ENCODE data around the gene TXNL4A.
A peak's percentile ranks its signal among the peaks of the same experiment; 100 is the strongest.
"Not testable (repeated sequence)": the region's sequence is repeated elsewhere in the genome, so short reads cannot be mapped to it uniquely, and the experiment has no call there.

The TXNL4A gene

DNA sequence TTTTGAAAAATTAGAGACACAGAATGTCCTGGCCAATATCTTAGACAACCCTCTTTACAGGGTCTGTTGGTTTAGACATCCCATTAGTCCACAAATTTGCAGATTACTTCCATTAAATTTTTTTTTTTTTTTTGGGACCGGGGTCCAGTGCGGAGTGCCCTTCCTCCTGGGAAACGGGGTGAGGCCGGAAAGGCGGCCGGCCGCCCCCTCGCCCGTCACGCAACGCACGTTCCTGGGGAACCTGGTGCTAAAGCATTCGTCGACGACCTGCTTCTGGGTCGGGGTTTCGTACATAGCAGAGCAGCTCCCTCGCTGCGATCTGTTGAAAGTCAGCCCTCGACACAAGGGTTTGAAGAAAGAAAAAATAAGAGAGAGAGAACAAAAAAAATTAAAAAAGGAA, 24.4 kb upstream of the TXNL4A start:
- Histone ChIP-seq H3K27me3 (ENCODE audit: insufficient read depth, low read depth, severe bottlenecking) (no peaks in the 10 kb centered on the region), H3K36me3 (no peaks in the 10 kb centered on the region), H3K4me3 (ENCODE audit: low read depth, low read length) (no peak overlapping the region), H3K27ac (peak overlapping the region; percentile 72), H3K9me3 (ENCODE audit: severe bottlenecking) (peaks cover 14% of the 10 kb centered on the region)
- DNase-seq, result no peak
- TF ChIP-seq, protein P1, sequence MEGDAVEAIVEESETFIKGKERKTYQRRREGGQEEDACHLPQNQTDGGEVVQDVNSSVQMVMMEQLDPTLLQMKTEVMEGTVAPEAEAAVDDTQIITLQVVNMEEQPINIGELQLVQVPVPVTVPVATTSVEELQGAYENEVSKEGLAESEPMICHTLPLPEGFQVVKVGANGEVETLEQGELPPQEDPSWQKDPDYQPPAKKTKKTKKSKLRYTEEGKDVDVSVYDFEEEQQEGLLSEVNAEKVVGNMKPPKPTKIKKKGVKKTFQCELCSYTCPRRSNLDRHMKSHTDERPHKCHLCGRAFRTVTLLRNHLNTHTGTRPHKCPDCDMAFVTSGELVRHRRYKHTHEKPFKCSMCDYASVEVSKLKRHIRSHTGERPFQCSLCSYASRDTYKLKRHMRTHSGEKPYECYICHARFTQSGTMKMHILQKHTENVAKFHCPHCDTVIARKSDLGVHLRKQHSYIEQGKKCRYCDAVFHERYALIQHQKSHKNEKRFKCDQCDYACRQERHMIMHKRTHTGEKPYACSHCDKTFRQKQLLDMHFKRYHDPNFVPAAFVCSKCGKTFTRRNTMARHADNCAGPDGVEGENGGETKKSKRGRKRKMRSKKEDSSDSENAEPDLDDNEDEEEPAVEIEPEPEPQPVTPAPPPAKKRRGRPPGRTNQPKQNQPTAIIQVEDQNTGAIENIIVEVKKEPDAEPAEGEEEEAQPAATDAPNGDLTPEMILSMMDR (IDR thresholded peaks at IDR 0.05; ENCODE audit: low read depth, low read length), result no peak

DNA sequence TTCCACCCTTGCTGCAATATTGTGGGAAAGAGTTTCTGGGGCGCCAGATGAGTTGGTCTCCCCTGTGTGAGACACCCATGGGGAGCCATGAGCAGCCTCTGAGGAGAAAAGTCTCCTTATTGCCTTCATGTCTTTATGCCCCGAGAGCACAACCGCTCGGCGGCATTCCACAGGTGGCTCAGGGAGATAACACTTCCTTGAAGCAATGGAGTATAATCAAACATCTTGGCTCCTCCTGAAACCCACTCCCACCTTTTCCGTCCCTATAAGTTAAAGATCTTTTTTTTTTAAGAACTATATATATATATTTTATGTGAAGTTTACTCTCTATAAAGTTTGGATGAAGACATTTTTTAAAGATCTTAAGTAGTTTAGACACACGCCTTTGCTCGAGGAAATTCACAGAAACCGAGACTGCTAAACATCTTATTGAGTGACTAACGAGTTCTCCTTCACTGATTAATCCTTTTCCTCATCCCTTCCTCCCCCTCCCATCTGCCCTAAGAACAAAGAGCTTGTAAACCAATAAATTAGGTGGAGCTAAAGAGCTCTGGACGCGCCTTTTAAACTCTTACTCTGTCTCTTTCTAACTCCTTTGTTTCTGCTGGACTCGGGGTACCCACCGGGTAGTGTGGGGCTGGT, 23.3 kb upstream of the TXNL4A start:
- Histone ChIP-seq H3K27ac (peak overlapping the region; percentile 72), H3K4me3 (ENCODE audit: low read depth, low read length) (peak overlapping the region; percentile 3; the same call in 1 of the 2 replicates), H3K9me3 (ENCODE audit: severe bottlenecking) (peaks cover 14% of the 10 kb centered on the region)
- not testable (repeated sequence) for H3K36me3 ChIP-seq; H3K27me3 ChIP-seq (ENCODE audit: insufficient read depth, low read depth, severe bottlenecking)
- DNase-seq, result peak; percentile 30

DNA sequence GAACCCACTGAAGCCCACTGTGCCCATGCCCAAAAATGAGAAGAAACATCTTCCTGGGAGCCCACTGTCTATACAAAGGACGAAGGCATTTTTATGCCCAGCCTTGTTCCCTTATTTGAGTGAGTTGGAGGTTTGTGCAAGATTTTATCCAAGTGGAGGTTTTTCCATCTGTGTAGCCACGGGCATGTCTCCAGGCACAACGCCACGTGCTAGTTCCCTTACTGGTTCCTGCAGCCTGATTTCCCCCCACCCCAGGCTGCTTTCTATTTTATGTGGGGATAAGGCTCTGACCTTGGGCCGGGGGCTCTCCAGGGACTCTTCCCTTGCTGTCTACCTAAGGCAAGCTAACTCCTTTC, 22.2 kb upstream of the TXNL4A start:
- Histone ChIP-seq H3K9me3 (ENCODE audit: severe bottlenecking) (peaks cover 14% of the 10 kb centered on the region), H3K27ac (no peak overlapping the region), H3K4me3 (ENCODE audit: low read depth, low read length) (no peak overlapping the region), H3K27me3 (ENCODE audit: insufficient read depth, low read depth, severe bottlenecking) (no peaks in the 10 kb centered on the region), H3K36me3 (no peaks in the 10 kb centered on the region)
- DNase-seq, result no peak
- TF ChIP-seq, protein P1 (IDR thresholded peaks at IDR 0.05; ENCODE audit: low read depth, low read length), result no peak

DNA sequence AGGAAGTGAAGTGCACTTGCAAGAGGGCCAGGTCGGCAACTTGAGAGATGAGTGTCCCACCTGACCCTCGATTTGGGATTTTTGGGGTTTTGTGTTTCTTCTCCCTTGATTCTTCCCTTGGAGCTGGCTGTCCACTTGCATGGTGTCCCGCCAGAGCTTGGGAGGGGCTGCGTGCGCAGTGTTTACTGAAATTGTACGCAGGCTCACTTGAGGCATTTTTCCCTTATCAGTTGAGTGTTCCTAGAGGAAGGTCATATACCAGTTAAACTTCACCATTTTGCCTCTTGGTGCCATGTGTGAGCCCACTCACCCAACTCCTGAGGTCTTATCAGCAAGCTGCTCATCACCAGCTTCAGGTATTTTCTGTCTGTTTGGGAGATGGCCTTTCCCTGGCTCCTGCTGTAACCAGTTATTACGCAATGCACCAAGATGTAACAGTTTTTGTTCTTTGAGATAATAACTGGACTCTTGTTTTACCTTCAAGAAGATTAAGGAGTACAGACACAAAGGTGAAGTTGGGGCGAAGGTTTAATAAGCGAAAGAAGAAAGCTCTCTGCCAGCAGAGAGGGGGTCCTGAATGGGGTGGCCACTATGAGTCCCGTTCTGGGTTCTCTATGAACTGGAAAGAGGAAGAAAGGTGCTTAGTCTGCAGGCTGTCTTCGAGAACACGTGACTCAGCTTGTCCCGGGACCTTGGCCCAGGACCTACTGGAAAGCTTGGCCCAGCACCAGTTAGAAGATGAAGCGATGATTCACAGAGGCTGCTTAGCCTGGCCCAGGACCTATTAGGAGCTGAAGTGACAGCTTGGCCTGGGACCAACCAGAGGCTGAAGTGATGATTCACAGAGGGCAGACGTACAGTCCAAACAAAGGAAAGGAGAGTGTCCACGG, 21.5 kb upstream of the TXNL4A start:
- Histone ChIP-seq H3K36me3 (no peaks in the 10 kb centered on the region), H3K27ac (no peak overlapping the region), H3K9me3 (ENCODE audit: severe bottlenecking) (peaks cover 14% of the 10 kb centered on the region), H3K27me3 (ENCODE audit: insufficient read depth, low read depth, severe bottlenecking) (no peaks in the 10 kb centered on the region), H3K4me3 (ENCODE audit: low read depth, low read length) (no peak overlapping the region)
- no peak for DNase-seq
- TF ChIP-seq, protein P1 (IDR thresholded peaks at IDR 0.05; ENCODE audit: low read depth, low read length), result no peak

DNA sequence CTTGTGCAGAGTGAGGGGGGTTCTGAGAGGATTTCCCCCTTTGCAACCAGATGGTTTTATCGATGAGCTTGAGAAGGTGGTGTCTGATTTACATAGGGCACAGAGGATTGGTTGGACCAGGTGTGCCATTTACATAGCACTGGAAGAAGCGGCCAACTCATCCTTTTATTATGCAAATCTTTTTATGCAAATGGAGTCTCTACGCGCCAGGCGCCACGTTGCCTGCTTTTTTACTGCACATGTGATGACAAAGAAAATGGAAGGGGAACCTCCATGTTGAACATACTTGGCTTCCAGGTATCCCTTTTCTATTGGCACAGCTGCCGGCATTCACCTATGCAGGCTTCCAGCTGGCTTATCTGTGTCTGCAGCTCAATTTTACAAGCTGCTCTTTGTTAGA, 18.4 kb upstream of the TXNL4A start:
- Histone ChIP-seq H3K27ac (no peak overlapping the region), H3K4me3 (ENCODE audit: low read depth, low read length) (no peak overlapping the region), H3K9me3 (ENCODE audit: severe bottlenecking) (peaks cover 10% of the 10 kb centered on the region), H3K36me3 (no peaks in the 10 kb centered on the region), H3K27me3 (ENCODE audit: insufficient read depth, low read depth, severe bottlenecking) (no peaks in the 10 kb centered on the region)
- TF ChIP-seq, protein P1 (IDR thresholded peaks at IDR 0.05; ENCODE audit: low read depth, low read length), result no peak
- DNase-seq, result no peak

DNA sequence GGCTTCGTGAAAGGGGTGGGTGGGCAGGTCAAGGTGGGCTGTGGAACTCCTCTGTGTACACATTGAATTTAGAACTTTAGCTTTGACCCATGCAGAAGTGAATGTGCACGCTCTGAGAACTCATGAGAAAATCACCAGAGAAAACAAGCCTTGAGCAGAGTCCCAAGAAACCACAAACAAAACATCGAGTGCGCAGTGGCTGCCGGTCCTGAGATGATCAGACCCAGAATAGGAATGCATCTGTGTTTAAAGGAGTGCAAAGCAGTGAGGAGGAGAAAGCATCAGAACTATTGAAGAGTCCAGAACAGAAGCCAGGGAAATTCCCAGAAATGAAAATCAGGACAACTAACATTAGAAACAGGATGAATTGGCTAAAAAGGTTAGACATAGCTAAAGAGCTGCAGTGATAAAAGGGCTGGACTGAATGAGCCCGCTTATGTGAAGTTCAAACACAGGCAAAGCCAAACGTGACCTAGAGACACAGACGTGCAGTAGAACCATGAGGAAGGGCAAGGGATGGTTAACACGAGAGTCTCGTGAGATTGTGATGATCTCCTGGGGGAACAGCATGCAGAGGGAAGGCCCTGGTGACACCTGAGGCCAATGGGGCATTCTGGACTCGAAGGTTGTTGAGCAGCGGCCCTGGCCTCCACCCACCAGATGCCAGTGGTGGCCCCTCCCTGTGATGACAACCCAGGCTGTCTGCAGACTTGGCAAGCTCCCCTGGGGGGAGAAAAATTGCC, 16.4 kb upstream of the TXNL4A start:
- no peak for DNase-seq
- no peaks in the 10 kb centered on the region for H3K36me3 ChIP-seq
- no peak overlapping the region for H3K27ac ChIP-seq
- peaks cover 22% of the 10 kb centered on the region for H3K9me3 ChIP-seq (ENCODE audit: severe bottlenecking)
- no peak overlapping the region for H3K4me3 ChIP-seq (ENCODE audit: low read depth, low read length)
- TF ChIP-seq, protein P1 (IDR thresholded peaks at IDR 0.05; ENCODE audit: low read depth, low read length), result no peak
- no peaks in the 10 kb centered on the region for H3K27me3 ChIP-seq (ENCODE audit: insufficient read depth, low read depth, severe bottlenecking)
